K562 (cell line): ENCODE results near the gene ILK. TPM values are rescaled to one million over a fixed set of nuclear protein-coding genes. Genes with fewer than 3 reads are reported as not detected.

Experiments used
- BDP1 ChIP-seq: IDR thresholded peaks from 3 replicates; pipeline ENCODE4 v1.6.1; 2011; ENCODE audit not compliant: insufficient read length, insufficient read depth
- CTCF ChIP-seq, 3 experiments: IDR thresholded peaks in 2 of 3; conservative IDR thresholded peaks in 1 of 3; 2 replicates each; pipeline ENCODE4 v1.5.1; 2011 to 2012; ENCODE audit warnings: low read length in 3 of 3, mild to moderate bottlenecking in 3 of 3, control low read depth in 2 of 3, improper control_type of control experiment in 1 of 3, inconsistent platforms in 1 of 3, low read depth in 1 of 3, mixed read lengths in 1 of 3, moderate library complexity in 1 of 3; ENCODE audit not compliant: insufficient read depth in 2 of 3
- HMGN3 ChIP-seq: IDR thresholded peaks from 2 replicates; pipeline ENCODE4 v1.6.1; 2011; ENCODE audit warnings: borderline replicate concordance, low read depth, mild to moderate bottlenecking, mixed read lengths, low read length; ENCODE audit not compliant: insufficient read length; ENCODE audit errors: extremely low read depth
- HNRNPH1 ChIP-seq: fragments of 200-400 bp; formaldehyde crosslinking; optimal IDR thresholded peaks from 2 replicates; pipeline ENCODE3; 2017; ENCODE audit warnings: low read depth, mild to moderate bottlenecking, low read length, moderate library complexity
- JUN ChIP-seq, 2 experiments: sonication (generic) in 1 of 2; formaldehyde crosslinking in 1 of 2; IDR thresholded peaks; 2 replicates each; pipeline versions ENCODE4 v1.6.1 to v1.8.0; 2012 to 2022; ENCODE audit warnings: borderline replicate concordance in 2 of 2, mild to moderate bottlenecking in 2 of 2, improper control_type of control experiment in 1 of 2, low read depth in 1 of 2, low read length in 1 of 2, missing genetic modification reagents in 1 of 2
- MBD1 ChIP-seq: fragments of 250-450 bp; sonication (Bioruptor Pico); IDR thresholded peaks from 2 replicates; pipeline ENCODE4 v1.8.0; 2022; ENCODE audit warnings: inconsistent platforms
- MTF1 ChIP-seq: fragments of 250-450 bp; sonication (Bioruptor Pico); IDR thresholded peaks from 2 replicates; pipeline ENCODE4 v1.9.0; 2021; ENCODE audit warnings: moderate library complexity, mild to moderate bottlenecking, inconsistent platforms, borderline replicate concordance
- NFE2L1 ChIP-seq: fragments of 450-650 bp; IDR thresholded peaks from 2 replicates; pipeline ENCODE4 v1.6.1; 2016; ENCODE audit warnings: missing genetic modification characterization, low read depth, mild to moderate bottlenecking, missing compliant biosample characterization, moderate library complexity, borderline replicate concordance
- POLR3A ChIP-seq: IDR thresholded peaks from 2 replicates; pipeline ENCODE4 v1.6.1; 2011; ENCODE audit warnings: borderline replicate concordance, mild to moderate bottlenecking, moderate library complexity; ENCODE audit not compliant: insufficient read length, insufficient read depth; ENCODE audit errors: extremely low read depth
- PRDM10 ChIP-seq: fragments of 450-650 bp; IDR thresholded peaks from 2 replicates; pipeline ENCODE4 v1.6.1; 2018; ENCODE audit not compliant: partially characterized antibody
- RBM39 ChIP-seq: fragments of 200-400 bp; formaldehyde crosslinking; optimal IDR thresholded peaks from 2 replicates; pipeline ENCODE3; 2018; ENCODE audit warnings: low read depth, low read length
- ZFP1 ChIP-seq: fragments of 450-650 bp; formaldehyde crosslinking; IDR thresholded peaks from 2 replicates; pipeline ENCODE4 v1.4.0; 2020; ENCODE audit warnings: mild to moderate bottlenecking, mixed read lengths
- ZFPM2 ChIP-seq: fragments of 250-450 bp; sonication (Bioruptor Pico); IDR thresholded peaks from 2 replicates; pipeline ENCODE4 v1.5.1; 2022; ENCODE audit warnings: mild to moderate bottlenecking
- ZNF146 ChIP-seq: IDR thresholded peaks from one replicate; pipeline ENCODE4 v1.6.1; 2018; ENCODE audit warnings: missing compliant biosample characterization; ENCODE audit not compliant: unreplicated experiment
- ZNF184 ChIP-seq: sonication (generic); formaldehyde crosslinking; IDR thresholded peaks from 2 replicates; pipeline ENCODE4 v1.5.0; 2020; ENCODE audit warnings: missing genetic modification reagents
- ZNF717 ChIP-seq: fragments of 250-450 bp; sonication (Bioruptor Pico); IDR thresholded peaks from 2 replicates; pipeline ENCODE4 v1.5.0; 2021
- ZNF764 ChIP-seq: fragments of 250-450 bp; sonication (Bioruptor Pico); IDR thresholded peaks from 2 replicates; pipeline ENCODE4 v1.4.0; 2020; ENCODE audit warnings: low read depth, mild to moderate bottlenecking, moderate library complexity
- ZNF830 ChIP-seq: fragments of 250-450 bp; sonication (Bioruptor Pico); IDR thresholded peaks from 2 replicates; pipeline ENCODE4 v1.5.0; 2021; ENCODE audit warnings: mild to moderate bottlenecking
- polyA plus RNA-seq, 8 experiments: library from polyadenylated mRNA; depleted of rRNA in 4 of 8; stranded (reverse) in 5 of 8; unstranded in 3 of 8; fragments of >200 nt; fragmentation: Nextera tagmentation in 2 of 8; fragmentation: Illumina TruSeq in 1 of 8; extraction: Ambion mirVana in 2 of 8; extraction: Trizol in 1 of 8; gene quantifications; 2 replicates each; pipeline versions ENCODE4 v1.2.1 to v1.2.3, GENCODE V29; 2011 to 2014; ENCODE audit warnings: inconsistent platforms in 1 of 8, missing spikeins in 1 of 8
- total RNA-seq, 7 experiments: library from RNA; depleted of rRNA in 6 of 7; stranded (reverse); fragments of >200 nt in 6 of 7; fragmentation: Illumina TruSeq in 2 of 7; extraction: Trizol in 2 of 7; gene quantifications; 2 replicates each; pipeline versions ENCODE4 v1.2.1 to v1.2.3, GENCODE V29; 2011 to 2021; ENCODE audit warnings: low replicate concordance in 1 of 7

The ILK gene
- total and polyA plus RNA-seq, 9 of the 15 experiments (the other 6 are each of a cell fraction or from before 2014, with no cell fraction given) = 43.3 to 95.9 (median 58.9) TPM

GRCh38 chr11:6650980-6651379, 47.4 kb downstream of the ILK start (continued):
- no peak for TF ChIP-seq HNRNPH1
- TF ChIP-seq ZNF184 (CRISPR knock-in tag) = no peak
- peak; percentile 88; the same call in 1 of the 2 replicates for TF ChIP-seq JUN (IDR thresholded peaks at IDR 0.05; ENCODE audit: borderline replicate concordance, low read depth, low read length)
- TF ChIP-seq JUN (CRISPR knock-in tag; IDR thresholded peaks at IDR 0.05; ENCODE audit: borderline replicate concordance) = no peak
- no peak for TF ChIP-seq ZNF764 (CRISPR knock-in tag)
- no peak for TF ChIP-seq ZFP1 (CRISPR knock-in tag)
- TF ChIP-seq ZNF830 = no peak
- no peak for TF ChIP-seq RBM39
- TF ChIP-seq HMGN3 = no peak
- no peak for TF ChIP-seq ZNF717 (CRISPR knock-in tag)
- no peak for TF ChIP-seq BDP1
- TF ChIP-seq MTF1 (CRISPR knock-in tag) = no peak
- no peak for TF ChIP-seq MBD1
- TF ChIP-seq NFE2L1 (tag) = no peak
- TF ChIP-seq POLR3A = no peak
- TF ChIP-seq ZFPM2 = no peak
- no peak for TF ChIP-seq ZNF146 (CRISPR knock-in tag)
- no peak for TF ChIP-seq CTCF (IDR thresholded peaks at IDR 0.05 in 2 of 3, conservative IDR thresholded peaks at IDR 0.05 in 1 of 3; ENCODE audit: insufficient read depth in 2 of 3, low read depth in 1 of 3, low read length in 3 of 3)
- TF ChIP-seq PRDM10 = no peak
